HG02678 (cell line): ENCODE measurements around the gene KDM6A.
A peak's percentile ranks its signal among the peaks of the same experiment; 100 is the strongest.
"Not testable (repeated sequence)": the region's sequence is repeated elsewhere in the genome, so short reads cannot be mapped to it uniquely, and the experiment has no call there.

Experiments used
- ATAC-seq: cut with Tn5 transposase; IDR thresholded peaks from one replicate; pipeline ENCODE4 v1.9.1; 2021; ENCODE audit warnings: mild to moderate bottlenecking, moderate library complexity; ENCODE audit not compliant: unreplicated experiment

KDM6A gene

DNA sequence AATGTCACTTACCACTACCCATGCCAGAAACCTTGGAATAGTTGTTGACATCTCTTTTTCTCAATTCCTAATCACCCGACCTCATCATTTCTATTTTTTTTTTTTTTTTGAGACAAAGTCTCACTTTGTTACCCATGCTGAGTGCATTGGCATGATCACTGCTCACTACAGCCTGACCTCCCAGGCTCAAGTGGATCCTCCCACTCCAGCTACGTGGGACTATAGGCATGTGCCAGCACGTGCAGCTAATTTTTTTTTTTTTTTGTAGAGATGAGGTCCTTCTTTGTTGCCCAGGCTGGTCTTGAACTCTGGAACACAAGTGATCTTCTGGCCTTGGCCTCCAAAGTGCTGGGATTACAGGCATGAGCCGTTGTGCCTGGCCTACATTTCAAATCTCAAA lies 12.0 kb downstream of the KDM6A start:
- no peak for ATAC-seq

DNA sequence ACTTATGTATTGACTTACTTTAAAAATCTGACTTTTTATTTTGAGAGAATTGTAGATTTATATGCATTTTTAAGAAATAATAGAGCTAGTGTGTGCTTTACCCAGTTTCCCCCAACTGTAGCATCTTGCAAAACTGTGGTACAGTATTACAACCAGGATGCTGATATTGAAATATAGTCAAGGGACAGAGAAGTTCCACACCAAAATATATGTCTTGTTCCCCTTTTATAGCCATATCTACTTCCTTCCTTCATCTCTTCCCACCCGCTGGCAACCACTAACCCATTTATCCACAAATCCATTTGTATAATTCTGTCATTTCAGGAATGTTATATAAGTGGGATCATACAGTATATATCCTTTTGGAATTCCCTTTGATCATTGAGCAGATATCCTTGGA lies 16.8 kb downstream of the KDM6A start:
- no peak for ATAC-seq

DNA sequence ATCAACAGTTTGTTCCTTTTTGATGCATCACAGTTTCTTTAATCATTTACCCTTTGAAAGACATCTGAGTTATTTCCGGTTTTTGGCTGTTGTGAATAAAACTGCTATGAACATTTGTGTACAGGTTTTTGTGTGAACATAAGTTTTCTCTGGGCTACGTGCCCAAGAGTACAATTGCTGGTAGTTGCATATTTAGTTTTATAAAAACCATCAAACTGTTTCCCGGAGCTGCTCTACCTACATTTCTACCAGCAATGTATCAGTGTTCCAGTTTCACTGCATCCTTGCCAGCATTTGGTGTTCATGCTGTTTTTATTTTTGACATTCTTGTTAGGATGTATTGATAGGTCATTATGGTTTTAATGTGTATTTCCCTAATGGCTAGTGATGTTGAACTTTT lies 17.3 kb downstream of the KDM6A start:
- no peak for ATAC-seq

DNA sequence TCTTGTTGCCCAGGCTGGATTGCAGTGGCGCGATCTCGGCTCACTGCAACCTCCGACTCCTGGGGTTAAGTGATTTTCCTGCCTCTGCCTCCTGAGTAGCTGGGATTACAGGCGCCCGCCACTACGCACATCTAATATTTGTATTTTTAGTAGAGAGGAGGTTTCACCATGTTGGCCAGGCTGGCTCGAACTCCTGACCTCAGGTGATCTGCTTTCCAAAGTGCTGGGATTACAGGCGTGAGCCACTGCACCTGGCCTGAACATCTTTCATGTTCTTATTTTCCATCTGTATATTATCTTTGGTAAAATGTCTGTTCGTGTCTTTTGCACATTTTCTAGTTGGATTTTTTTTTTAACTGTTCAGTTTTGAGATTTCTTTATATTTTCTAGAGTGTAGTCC lies 17.7 kb downstream of the KDM6A start:
- not testable (repeated sequence) for ATAC-seq

DNA sequence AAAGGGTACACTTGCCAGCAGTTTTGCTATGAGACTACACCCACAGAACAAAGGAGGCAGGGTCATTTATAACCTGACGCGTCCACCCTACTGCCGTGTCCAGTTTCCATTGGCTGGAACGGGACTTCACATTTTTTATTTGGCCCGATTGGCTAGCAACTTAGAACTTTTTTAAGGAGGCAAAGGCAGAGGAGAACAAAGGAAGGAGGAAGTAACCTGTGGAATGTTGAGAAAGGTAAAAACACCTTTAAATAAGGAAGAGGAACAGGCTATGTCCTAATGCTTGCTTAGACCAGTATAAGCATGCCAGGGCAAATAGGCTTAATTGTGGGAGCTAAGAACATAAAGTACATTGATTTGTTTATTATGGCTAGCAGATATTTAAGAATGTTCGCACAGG lies 18.7 kb downstream of the KDM6A start:
- ATAC-seq = no peak

DNA sequence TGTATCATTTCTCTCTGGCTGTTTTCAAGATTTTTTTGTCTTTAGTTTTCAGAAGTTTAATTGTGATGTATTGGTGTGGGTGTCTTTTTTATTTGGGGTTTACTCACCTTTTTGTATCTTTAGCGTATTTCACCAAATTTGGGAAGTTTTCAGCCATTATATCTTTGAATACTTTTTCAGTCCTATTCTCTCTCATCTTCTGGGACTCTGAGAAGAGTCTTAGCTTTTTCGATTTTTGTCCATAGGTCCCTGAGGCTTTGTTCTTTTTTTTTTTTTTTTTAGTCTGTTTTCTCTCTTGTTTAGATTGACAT lies 23.8 kb downstream of the KDM6A start:
- ATAC-seq = no peak

DNA sequence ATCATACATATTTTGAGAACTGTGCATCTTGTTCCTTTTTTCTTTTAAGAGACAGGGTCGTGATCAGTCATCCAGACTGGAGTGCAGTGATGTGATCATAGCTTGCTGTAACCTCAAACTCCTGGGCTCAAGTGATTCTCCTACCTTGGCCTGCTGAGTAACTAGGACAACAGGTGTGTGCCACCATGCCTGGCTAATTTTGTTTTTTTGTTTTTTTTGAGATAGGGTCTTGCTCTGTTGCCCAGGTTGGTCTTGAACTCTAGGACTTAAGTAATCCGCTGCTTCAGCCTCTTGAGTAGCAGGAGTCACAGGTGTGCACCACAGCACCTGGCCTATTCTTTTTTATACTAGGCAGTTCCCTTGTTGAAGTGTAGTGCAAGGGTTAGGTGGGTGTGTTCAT lies 24.6 kb downstream of the KDM6A start:
- no peak for ATAC-seq

DNA sequence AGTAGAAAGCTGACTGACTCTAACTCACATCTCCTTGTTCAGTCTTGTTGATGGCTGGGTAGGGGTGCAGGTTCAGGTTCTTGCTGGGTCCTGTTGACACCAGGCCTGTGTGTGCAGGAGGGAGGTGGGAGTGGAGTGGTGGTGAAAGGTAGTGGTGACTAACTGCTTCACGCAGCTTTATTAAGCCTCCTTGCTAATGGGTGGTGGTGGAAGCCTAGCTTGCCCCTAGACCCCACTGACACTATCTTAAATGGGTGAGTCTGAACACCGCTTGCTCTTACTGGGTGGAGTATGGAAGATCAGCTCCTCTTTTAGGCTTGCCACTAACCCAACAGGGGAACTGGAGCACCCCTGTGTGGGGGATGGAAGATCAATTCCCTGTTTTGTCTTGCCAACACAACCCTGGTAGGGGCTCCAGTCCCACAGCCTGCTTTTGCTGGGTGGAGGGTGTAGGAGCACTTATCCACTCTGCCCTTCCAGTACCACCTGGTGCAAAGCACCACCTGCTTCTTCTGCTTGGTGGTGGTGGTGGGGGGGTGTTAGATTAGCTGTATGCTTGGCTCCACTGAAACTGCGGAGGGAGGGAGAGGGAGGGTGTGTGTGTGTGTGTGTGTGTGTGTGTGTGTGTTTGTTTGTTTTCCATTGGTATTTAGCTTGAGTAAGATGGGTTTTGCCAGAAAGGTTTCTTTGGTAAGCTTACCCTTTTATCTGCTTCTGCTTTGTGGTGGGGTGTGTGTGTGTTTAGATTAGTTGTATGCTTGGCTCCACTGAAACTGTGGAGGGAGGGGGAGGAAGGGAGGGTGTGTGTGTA lies 25.6 kb downstream of the KDM6A start:
- ATAC-seq = no peak

DNA sequence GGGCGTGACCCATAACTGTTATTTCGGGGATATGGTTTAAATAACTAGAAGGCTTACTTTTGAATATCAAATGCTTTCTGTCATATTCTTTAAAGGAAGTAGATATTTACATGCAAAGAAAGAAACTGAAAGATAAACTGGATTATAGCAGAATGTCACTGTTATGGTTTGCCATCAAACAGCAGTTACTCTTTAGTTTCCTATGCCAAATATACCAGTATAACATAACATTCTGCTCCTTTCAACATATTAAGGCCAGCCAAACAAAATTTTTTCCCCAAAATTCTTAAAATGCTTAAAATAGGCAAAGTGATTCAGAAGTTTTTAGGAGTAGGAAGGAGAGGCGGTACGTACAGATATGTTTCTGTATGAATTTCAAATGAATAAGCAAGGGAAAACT lies 27.0 kb downstream of the KDM6A start:
- ATAC-seq = no peak

DNA sequence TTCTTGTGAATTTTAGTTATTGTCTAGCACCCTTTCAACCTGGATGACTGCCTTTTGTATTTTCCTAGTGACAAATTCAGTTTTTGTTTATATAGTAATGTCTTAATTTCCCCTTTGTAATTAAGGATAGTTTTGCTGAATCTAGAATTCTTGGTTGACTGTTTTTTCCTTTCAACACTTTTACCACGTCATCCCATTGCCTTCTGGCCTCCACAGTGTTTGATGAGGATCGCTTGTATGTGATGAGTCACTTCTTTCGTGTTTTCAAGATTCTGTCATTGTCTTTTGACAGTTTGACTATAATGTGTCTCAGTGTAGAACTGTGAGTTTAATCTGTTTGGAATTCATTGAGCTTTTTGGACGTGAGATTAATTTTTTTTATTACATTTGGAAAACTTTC lies 30.1 kb downstream of the KDM6A start:
- no peak for ATAC-seq

DNA sequence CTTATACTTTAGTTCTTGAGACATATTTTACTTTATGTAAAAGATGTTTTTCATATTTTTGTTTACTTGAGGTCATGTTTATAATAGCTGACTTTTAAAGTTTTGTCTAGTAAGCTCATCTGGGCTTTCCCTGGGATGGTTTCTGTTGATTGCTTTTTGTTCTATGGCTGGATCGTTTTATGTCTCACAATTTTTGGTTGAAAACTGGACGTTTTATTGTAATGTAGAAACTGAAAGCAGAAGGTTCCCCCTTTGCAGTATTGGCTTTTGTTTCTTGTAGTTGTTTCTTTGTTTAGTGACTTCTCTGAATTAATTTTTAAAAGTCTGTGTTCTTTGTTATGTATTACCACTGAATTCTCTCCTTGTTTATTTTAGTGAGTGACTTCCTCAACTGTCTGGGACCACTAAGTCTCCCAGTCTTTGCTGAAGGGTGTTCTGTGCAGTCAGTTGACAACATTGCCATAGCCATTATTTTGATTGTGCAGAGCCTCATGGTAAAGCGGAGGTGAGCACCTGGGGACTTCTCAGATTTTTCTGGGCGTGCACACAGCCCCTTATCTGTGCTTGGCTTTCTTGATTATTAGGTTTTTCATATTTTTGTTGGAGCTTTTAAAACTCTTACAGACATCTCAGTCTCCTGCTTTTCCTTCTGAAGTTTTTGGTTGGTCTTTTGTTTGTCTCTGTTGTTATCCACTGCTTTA lies 31.0 kb downstream of the KDM6A start:
- ATAC-seq = no peak

DNA sequence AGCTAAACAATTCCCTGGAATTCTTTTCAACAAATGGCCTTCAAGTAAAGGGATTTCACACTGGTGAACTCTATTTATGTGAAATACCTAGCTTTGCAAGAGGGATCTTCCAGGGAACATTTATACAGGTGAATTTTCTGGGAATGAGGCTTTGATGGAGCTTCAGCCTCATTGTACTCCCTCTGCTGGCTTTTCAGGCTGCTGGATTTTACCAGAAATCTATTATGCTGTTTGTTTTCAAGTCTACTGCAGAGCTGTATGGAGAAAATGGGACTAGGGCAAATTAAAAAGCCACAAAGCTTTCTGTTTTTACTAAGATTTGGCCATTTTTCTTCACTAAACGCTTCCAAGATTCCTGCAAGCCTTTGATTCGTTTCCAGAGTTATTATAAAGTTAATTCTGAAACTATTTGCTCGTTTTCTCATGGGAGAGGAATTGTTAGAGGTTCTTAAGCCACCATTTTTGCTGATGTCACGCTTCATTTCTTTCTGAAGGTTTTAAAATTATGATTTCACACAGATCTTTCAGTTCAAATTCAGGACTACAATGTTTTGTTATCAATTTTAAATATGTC lies 31.6 kb downstream of the KDM6A start:
- no peak for ATAC-seq

DNA sequence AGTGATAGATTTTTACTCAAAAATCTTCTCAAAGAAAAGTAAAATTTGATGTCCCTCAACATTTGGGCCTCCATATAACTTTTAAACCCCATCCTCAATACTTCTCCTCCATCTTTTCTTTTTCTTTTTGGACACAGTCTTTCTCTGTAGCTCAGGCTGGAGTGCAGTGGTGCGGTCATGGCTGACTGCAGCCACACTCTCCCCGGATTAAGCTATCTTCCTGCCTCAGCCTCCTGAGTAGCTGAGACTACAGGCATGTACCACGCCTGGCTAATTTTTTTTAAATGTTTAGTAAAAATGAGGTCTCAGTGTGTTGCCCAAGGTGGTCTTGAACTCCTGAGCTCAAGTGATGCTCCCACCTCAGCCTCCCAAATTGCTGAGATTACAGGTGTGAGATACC lies 33.1 kb downstream of the KDM6A start:
- ATAC-seq = no peak

DNA sequence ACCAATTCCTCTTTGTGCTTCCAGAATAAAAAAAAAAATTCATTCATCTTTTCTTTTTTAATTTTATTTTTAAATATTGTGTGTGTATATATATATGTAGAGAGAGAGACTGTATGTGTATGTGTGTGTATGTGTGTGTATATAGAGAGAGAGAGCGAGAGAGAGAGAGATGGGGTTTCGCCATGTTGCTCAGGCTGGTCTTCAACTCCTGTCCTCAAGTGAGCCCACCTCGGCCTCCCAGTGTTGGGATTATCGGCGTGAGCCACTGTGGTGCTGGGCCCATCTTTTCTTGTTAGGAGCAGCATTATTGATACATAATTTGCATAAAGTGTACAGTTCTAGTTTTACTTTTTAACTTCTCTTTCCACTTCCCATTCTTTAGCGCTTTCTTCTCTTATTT lies 33.6 kb downstream of the KDM6A start:
- no peak for ATAC-seq

DNA sequence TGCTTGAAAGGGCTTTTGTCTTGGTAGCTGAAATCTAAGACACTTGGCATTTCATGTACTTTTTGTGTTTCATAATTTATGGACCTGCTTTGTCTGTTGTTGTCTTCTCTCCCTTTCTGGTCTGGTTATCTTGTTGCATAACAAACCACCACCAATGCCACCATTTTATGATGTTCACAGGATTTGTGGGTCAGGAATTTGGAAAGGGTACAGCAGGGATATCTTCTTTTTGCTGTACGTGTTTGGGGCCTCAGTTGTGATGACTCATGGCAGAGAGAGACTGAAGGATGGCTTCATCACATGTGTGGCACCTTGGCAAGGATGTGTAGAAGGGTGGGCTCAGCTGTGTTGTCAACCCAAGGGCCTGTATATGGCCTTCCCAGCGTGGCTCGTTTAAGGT lies 35.2 kb downstream of the KDM6A start:
- no peak for ATAC-seq

DNA sequence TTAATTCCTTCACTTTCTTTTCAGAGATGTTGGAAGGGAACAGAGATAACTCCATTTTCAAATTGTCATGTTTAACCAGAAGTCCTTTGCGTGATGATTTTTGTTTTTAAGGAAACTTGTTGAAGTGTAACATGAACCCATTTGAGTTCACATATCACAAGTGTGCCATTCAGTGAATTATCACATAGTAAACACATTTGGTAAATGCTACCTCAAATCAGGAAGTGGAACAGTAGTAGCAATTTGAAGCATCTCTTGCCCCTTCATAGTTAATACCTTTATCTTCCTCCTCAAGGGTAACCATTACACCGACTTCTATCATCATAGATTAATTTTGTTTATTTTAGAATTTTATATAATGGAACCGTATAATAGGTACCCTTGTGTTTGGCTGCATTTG lies 35.8 kb downstream of the KDM6A start:
- ATAC-seq = no peak

DNA sequence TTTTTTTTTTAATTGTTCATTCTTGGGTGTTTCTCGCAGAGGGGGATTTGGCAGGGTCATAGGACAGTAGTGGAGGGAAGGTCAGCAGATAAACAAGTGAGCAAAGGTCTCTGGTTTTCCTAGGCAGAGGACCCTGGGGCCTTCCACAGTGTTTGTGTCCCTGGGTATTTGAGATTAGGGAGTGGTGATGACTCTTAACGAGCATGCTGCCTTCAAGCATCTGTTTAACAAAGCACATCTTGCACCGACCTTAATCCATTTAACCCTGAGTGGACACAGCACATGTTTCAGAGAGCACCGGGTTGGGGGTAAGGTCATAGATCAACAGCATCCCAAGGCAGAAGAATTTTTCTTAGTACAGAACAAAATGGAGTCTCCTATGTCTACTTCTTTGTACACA lies 37.5 kb downstream of the KDM6A start:
- ATAC-seq = not testable (repeated sequence)

DNA sequence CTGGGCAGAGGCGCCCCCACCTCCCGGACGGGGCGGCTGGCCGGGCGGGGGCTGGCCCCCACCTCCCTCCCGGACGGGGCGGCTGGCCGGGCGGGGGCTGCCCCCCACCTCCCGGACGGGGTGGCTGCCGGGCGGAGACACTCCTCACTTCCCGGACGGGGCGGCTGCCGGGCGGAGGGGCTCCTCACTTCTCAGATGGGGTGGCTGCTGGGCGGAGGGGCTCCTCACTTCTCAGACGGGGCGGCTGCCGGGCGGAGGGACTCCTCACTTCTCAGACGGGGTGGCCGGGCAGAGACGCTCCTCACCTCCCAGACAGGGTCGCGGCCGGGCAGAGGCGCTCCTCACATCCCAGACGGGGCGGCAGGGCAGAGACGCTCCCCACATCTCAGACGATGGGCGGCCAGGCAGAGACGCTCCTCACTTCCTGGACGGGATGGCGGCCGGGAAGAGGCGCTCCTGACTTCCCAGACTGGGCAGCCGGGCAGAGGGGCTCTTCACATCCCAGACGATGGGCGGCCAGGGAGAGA lies 38.1 kb downstream of the KDM6A start:
- not testable (repeated sequence) for ATAC-seq

DNA sequence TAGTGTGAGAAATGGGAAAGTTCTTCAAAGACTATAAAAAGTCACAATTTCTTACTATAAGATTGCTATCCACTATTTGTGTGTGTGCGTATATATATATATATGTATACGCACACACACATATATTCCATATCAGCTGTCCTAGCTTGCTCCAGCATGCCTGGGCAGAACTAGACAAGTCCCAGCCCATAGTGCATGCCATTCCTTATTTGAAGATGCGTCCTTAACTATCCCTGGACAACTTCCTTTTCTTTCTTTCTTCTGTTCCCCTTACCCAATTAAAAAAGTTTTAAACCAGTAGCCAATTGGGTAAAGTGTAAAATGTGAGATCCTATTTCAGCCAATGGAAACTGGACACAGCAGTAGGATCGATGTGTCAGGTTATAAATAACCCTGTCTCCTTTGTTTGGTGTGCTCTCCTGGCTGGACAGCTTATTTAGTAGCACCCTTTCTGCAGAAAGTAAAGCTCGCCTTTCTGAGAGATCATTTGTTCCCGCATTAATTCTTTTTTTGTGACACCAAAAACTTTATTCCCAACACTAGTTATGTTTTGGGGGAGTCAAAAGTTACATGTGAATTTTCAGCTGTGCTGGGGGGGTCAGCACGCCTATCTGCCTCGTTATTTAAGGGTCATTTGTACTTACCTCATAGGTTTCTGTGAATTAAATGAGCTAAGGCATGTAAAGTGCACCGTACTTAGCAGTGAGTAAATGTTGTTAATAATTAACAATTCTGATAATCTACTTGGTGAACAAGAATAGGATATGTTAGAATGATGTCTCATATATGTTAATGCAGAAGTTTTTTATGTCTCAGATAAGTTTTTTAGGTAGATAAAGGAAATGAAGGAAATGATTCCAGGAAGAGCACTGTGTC lies 40.9 kb downstream of the KDM6A start:
- peak; percentile 29 for ATAC-seq

DNA sequence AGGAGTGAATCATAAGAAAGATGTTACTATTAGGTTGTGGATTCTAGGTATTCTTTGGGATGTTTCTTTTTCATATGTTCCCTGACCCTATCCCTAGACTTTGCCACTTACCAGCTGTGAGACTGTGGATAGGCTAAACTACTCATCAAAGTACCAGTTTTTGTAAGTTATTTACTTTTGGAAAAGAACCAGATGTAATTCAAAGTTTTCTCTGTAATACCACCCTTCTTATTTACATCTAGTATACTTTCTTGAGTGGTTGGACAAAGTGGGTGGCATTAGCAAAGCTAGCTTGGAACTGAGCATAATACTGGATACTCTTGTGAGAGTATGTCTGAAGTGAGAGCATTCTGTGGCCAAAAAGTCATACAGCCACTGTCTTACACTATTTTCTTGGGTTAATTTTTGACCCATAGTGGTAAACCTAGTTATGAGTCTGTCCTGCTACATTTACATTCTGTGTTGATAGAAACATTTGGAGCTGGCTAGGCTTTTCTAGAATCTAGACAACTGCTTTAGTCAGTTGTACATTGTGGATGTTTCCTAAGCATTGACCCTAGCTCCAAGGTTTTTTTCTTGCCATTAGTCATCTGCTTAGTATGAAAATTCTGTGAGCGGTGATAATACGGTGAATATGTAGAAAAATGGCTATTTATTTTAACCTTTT lies 41.7 kb downstream of the KDM6A start:
- ATAC-seq = peak; percentile 89
